Measurements from ENCODE around the gene AGAP3. TPM values are rescaled to one million over a fixed set of nuclear protein-coding genes. Genes with fewer than 3 reads are reported as not detected.

The AGAP3 gene
- total RNA-seq, 4 donors from 2014 or later, result 34.6 to 53.0 (median 47.9) TPM

GRCh38 chr7:151122796-151123157 is 36.5 kb downstream of the AGAP3 start:
- no peak for DNase-seq (ENCODE audit: low spot score)
- TF ChIP-seq CTCF (IDR thresholded peaks at IDR 0.05), result no peak
- no peak for ATAC-seq (ENCODE audit: low FRiP score)

GRCh38 chr7:151123158-151123821 is 37.0 kb downstream of the AGAP3 start:
- TF ChIP-seq CTCF (IDR thresholded peaks at IDR 0.05), result no peak

GRCh38 chr7:151123822-151124464 is 37.7 kb downstream of the AGAP3 start:
- DNase-seq (ENCODE audit: low spot score), result peak; percentile 75
- ATAC-seq (ENCODE audit: low FRiP score), result peak; percentile 65
- TF ChIP-seq CTCF (IDR thresholded peaks at IDR 0.05), result peak in 1 of 3 donors; percentile 70

More at GRCh38 chr7:151123158-151123821, 37.0 kb downstream of the AGAP3 start:
- DNase-seq (ENCODE audit: low spot score) (no peak), ATAC-seq (ENCODE audit: low FRiP score) (no peak)

- ATAC-seq (ENCODE audit: low FRiP score) (no peak), DNase-seq (ENCODE audit: low spot score) (no peak)
- TF ChIP-seq CTCF (IDR thresholded peaks at IDR 0.05), result no peak
These were observed 38.2 kb downstream of the AGAP3 start for GRCh38 chr7:151124481-151124880.

GRCh38 chr7:151124899-151125399 is 38.7 kb downstream of the AGAP3 start:
- no peak for TF ChIP-seq CTCF (IDR thresholded peaks at IDR 0.05)
- no peak for ATAC-seq (ENCODE audit: low FRiP score)
- DNase-seq (ENCODE audit: low spot score), result no peak

GRCh38 chr7:151125470-151125845 is 39.2 kb downstream of the AGAP3 start:
- ATAC-seq (ENCODE audit: low FRiP score), result no peak
- no peak for TF ChIP-seq CTCF (IDR thresholded peaks at IDR 0.05)
- DNase-seq (ENCODE audit: low spot score), result no peak

All from omental fat pad (tissue), 4 donors.